Keratinocyte (primary cell): ENCODE measurements around the gene SPTBN4. TPM values are rescaled to one million over a fixed set of nuclear protein-coding genes. Genes with fewer than 3 reads are reported as not detected.
A peak's percentile ranks its signal among the peaks of the same experiment; 100 is the strongest.

Source experiments
- DNase-seq: peaks from one replicate; pipeline ENCODE4 v3.0.0-alpha.2; 2011; ENCODE audit warnings: low read depth, missing footprints, low spot score
- FAIRE-seq: peaks from 2 replicates; lab custom pipeline; 2011; peaks lifted over from hg19 to GRCh38; lab: Jason Lieb, UNC
- H2AFZ ChIP-seq: 2 replicates; pipeline ENCODE4 v1.6.0; 2012; ENCODE audit warnings: low read length, control low read depth, inconsistent platforms; ENCODE audit not compliant: control insufficient read depth
- H3K27ac ChIP-seq: 2 replicates; pipeline ENCODE4 v1.5.1; 2011; ENCODE audit warnings: low read length; ENCODE audit not compliant: control insufficient read depth, insufficient read depth
- H3K27me3 ChIP-seq: 3 replicates; pipeline ENCODE4 v1.6.0; 2011; ENCODE audit warnings: low read length; ENCODE audit not compliant: control insufficient read depth, insufficient read depth; ENCODE audit errors: extremely low read depth
- H3K36me3 ChIP-seq, 2 experiments: 2 replicates in 1 of 2; 3 replicates in 1 of 2; pipeline ENCODE4 v1.5.1; 2011; ENCODE audit warnings: low read length in 2 of 2, mild to moderate bottlenecking in 1 of 2; ENCODE audit not compliant: control insufficient read depth in 2 of 2, insufficient read depth in 2 of 2; ENCODE audit errors: extremely low read depth in 1 of 2
- H3K4me1 ChIP-seq: 3 replicates; pipeline ENCODE4 v1.5.1; 2011; ENCODE audit warnings: low read length; ENCODE audit not compliant: control insufficient read depth, insufficient read depth; ENCODE audit errors: extremely low read depth
- H3K4me2 ChIP-seq: 3 replicates; pipeline ENCODE4 v1.6.0; 2011; ENCODE audit warnings: low read depth, low read length; ENCODE audit not compliant: control insufficient read depth, insufficient read depth; ENCODE audit errors: extremely low read depth
- H3K4me3 ChIP-seq, 3 experiments: fragments of 200-600 bp in 1 of 3; sonication (generic) in 1 of 3; 2 replicates in 2 of 3; 3 replicates in 1 of 3; pipeline ENCODE4 v1.5.1; 2011 to 2016; ENCODE audit warnings: low read length in 3 of 3, mild to moderate bottlenecking in 3 of 3, control low read depth in 2 of 3, inconsistent platforms in 1 of 3, low read depth in 1 of 3, mixed read lengths in 1 of 3, mixed run types in 1 of 3, moderate library complexity in 1 of 3; ENCODE audit not compliant: control insufficient read depth in 2 of 3, insufficient read depth in 2 of 3; ENCODE audit errors: extremely low read depth in 1 of 3
- H3K79me2 ChIP-seq: 2 replicates; pipeline ENCODE4 v1.6.0; 2012; ENCODE audit warnings: low read length; ENCODE audit not compliant: control insufficient read depth, insufficient read depth
- H3K9ac ChIP-seq: 3 replicates; pipeline ENCODE4 v1.6.0; 2011; ENCODE audit warnings: low read length; ENCODE audit not compliant: control insufficient read depth, insufficient read depth; ENCODE audit errors: extremely low read depth
- H3K9me1 ChIP-seq: 3 replicates; pipeline ENCODE4 v1.6.0; 2011; ENCODE audit warnings: low read length; ENCODE audit not compliant: control insufficient read depth, insufficient read depth; ENCODE audit errors: extremely low read depth
- H3K9me3 ChIP-seq: 2 replicates; pipeline ENCODE4 v1.5.1; 2012; ENCODE audit warnings: low read depth, low read length; ENCODE audit not compliant: control insufficient read depth
- H4K20me1 ChIP-seq: 3 replicates; pipeline ENCODE4 v1.6.0; 2011; ENCODE audit warnings: low read length; ENCODE audit not compliant: control insufficient read depth, insufficient read depth; ENCODE audit errors: extremely low read depth
- EZH2 ChIP-seq: IDR thresholded peaks from one replicate; pipeline ENCODE4 v1.6.1; 2012; ENCODE audit warnings: inconsistent platforms, mild to moderate bottlenecking, low read length, moderate library complexity
- dilution Hi-C: fragments of 300-500 bp; cut with MboI; formaldehyde crosslinking; loops from one replicate; pipeline ENCODE4 v1.7.0; 2020; ENCODE audit warnings: low sequenced_read_pairs; ENCODE audit not compliant: extremely low pct_ligation_motif_present
- polyA plus RNA-seq, 5 experiments: library from polyadenylated mRNA; depleted of rRNA in 3 of 5; stranded (reverse) in 3 of 5; stranded (forward) in 1 of 5; unstranded in 1 of 5; fragments of >200 nt; gene quantifications; 1 replicate in 1 of 5; 2 replicates in 3 of 5; 3 replicates in 1 of 5; pipeline versions ENCODE4 v1.2.1 to v1.2.3, GENCODE V29; 2011 to 2012; ENCODE audit warnings: missing spikeins in 2 of 5, low read depth in 1 of 5, low replicate concordance in 1 of 5
- TF ChIP-seq, protein P1 (sequence below), 3 experiments: IDR thresholded peaks in 1 of 3; conservative IDR thresholded peaks in 1 of 3; optimal IDR thresholded peaks in 1 of 3; 2 replicates in 2 of 3; 3 replicates in 1 of 3; pipeline versions ENCODE3 to v1.5.1; 2011; ENCODE audit warnings: low read length in 3 of 3, mild to moderate bottlenecking in 3 of 3, moderate library complexity in 2 of 3, control low read depth in 1 of 3, inconsistent platforms in 1 of 3; ENCODE audit not compliant: insufficient read depth in 2 of 3; ENCODE audit errors: extremely low read depth in 1 of 3

Gene SPTBN4
- polyA plus RNA-seq, 1 donor (not counting 4 experiments of a cell fraction or from before 2014, with no cell fraction given): 0.17 TPM

- no peaks in the 10 kb centered on the region for H3K9me1 ChIP-seq
- no peak overlapping the region for H3K4me3 ChIP-seq
- DNase-seq: no peak
- H3K27me3 ChIP-seq: peaks cover 22% of the 10 kb centered on the region
- H4K20me1 ChIP-seq: no peaks in the 10 kb centered on the region
- H3K27ac ChIP-seq: no peak overlapping the region
- peaks cover 7% of the 10 kb centered on the region for H3K4me1 ChIP-seq
- dilution Hi-C loops: no loop called here
- H3K4me2 ChIP-seq: no peak overlapping the region
- no peak for TF ChIP-seq EZH2
- TF ChIP-seq, protein P1, sequence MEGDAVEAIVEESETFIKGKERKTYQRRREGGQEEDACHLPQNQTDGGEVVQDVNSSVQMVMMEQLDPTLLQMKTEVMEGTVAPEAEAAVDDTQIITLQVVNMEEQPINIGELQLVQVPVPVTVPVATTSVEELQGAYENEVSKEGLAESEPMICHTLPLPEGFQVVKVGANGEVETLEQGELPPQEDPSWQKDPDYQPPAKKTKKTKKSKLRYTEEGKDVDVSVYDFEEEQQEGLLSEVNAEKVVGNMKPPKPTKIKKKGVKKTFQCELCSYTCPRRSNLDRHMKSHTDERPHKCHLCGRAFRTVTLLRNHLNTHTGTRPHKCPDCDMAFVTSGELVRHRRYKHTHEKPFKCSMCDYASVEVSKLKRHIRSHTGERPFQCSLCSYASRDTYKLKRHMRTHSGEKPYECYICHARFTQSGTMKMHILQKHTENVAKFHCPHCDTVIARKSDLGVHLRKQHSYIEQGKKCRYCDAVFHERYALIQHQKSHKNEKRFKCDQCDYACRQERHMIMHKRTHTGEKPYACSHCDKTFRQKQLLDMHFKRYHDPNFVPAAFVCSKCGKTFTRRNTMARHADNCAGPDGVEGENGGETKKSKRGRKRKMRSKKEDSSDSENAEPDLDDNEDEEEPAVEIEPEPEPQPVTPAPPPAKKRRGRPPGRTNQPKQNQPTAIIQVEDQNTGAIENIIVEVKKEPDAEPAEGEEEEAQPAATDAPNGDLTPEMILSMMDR (optimal IDR thresholded peaks at IDR 0.05 in 1 of 3, IDR thresholded peaks at IDR 0.05 in 1 of 3, conservative IDR thresholded peaks at IDR 0.05 in 1 of 3; ENCODE audit: extremely low read depth in 1 of 3, insufficient read depth in 2 of 3, low read length in 3 of 3): no peak
- no peaks in the 10 kb centered on the region for H3K36me3 ChIP-seq
- H3K79me2 ChIP-seq: no peaks in the 10 kb centered on the region
- FAIRE-seq: no peak
- no peak overlapping the region for H3K9ac ChIP-seq
- no peaks in the 10 kb centered on the region for H3K9me3 ChIP-seq
- no peak overlapping the region for H2AFZ ChIP-seq
Observed at GRCh38 chr19:40567040-40567749, 100.4 kb downstream of the SPTBN4 start.

- Histone ChIP-seq H3K27ac (no peak overlapping the region), H3K9ac (no peak overlapping the region), H3K36me3 (no peaks in the 10 kb centered on the region), H2AFZ (no peak overlapping the region), H3K9me3 (no peaks in the 10 kb centered on the region), H3K4me2 (peak overlapping the region; percentile 32), H3K79me2 (no peaks in the 10 kb centered on the region), H3K4me1 (peaks cover 7% of the 10 kb centered on the region), H3K9me1 (no peaks in the 10 kb centered on the region), H4K20me1 (no peaks in the 10 kb centered on the region), H3K4me3 (peak overlapping the region in 1 of 3 experiments; percentile 13), H3K27me3 (peaks cover 22% of the 10 kb centered on the region)
- dilution Hi-C loops: no loop called here
- FAIRE-seq: no peak
- DNase-seq: no peak
- peak; percentile 49 for TF ChIP-seq EZH2
- TF ChIP-seq, protein P1 (optimal IDR thresholded peaks at IDR 0.05 in 1 of 3, IDR thresholded peaks at IDR 0.05 in 1 of 3, conservative IDR thresholded peaks at IDR 0.05 in 1 of 3; ENCODE audit: extremely low read depth in 1 of 3, insufficient read depth in 2 of 3, low read length in 3 of 3): no peak
Observed at GRCh38 chr19:40567750-40568494, 101.1 kb downstream of the SPTBN4 start.
